ENCODE data around the gene CSTF3.

CSTF3 gene

DNA sequence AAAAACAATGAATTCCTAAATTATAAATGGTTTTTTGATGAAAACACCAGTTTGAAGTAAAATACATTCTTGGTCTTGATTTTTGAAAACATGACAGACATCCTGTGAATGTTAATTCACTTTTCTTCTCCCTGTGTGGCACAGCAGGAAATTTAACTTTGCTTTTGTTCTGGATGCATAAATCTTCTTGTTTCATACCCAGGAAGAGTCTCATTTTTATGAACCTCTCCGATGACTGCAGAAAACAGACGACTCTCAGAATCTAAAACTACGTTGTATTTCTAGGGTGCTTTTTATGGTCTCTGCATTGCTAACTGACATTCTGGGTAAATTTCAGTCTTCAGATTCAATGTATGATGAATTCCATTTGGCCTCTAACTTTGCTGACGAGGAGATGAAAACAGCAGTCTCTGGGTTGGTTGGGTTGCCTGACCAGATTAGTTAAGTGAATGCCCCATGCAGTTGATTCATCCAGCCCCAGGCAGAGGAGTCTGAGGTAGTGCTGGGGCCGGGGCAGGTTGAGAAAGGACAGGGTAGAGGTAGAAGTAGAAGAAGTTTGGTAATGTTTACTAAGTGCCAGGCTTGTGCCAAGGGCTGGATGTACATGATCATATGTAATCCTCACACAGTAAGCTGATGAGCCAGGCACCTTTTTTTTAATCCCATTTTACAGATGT lies 101.8 kb downstream of the CSTF3 start:
- POLR2A ChIA-PET = no interaction called here
- no peak overlapping the region for H3K27ac ChIP-seq (ENCODE audit: extremely low read depth, low read depth, low read length)
- no peaks in the 10 kb centered on the region for H3K4me1 ChIP-seq (ENCODE audit: control insufficient read depth, insufficient read depth, low read length)
- no peaks in the 10 kb centered on the region for H3K9me3 ChIP-seq (ENCODE audit: control insufficient read depth, insufficient read depth, low read depth, low read length)
- TF ChIP-seq ZNF510 (tag by site-specific recombination; IDR thresholded peaks at IDR 0.05; ENCODE audit: insufficient replicate concordance) = no peak
- TF ChIP-seq SALL2 (tag by site-specific recombination; IDR thresholded peaks at IDR 0.05; ENCODE audit: borderline replicate concordance) = no peak
- TF ChIP-seq BCL11B (tag by site-specific recombination; IDR thresholded peaks at IDR 0.05; ENCODE audit: low read depth) = no peak
- no peak for TF ChIP-seq ZBTB1 (tag by site-specific recombination; IDR thresholded peaks at IDR 0.05)
- TF ChIP-seq ZNF394 (tag by site-specific recombination; IDR thresholded peaks at IDR 0.05; ENCODE audit: borderline replicate concordance) = no peak
- TF ChIP-seq ZIC2 (tag by site-specific recombination; IDR thresholded peaks at IDR 0.05) = no peak
- no peak for TF ChIP-seq ZNF416 (tag by site-specific recombination; IDR thresholded peaks at IDR 0.05)
- TF ChIP-seq FEZF1 (tag by site-specific recombination; IDR thresholded peaks at IDR 0.05) = no peak
- TF ChIP-seq ZNF76 (tag by site-specific recombination; IDR thresholded peaks at IDR 0.05; ENCODE audit: borderline replicate concordance, low read depth) = no peak
- TF ChIP-seq MEIS1 (CRISPR knock-in tag; IDR thresholded peaks at IDR 0.05; ENCODE audit: borderline replicate concordance) = no peak
- TF ChIP-seq ZFHX2 (tag by site-specific recombination; conservative IDR thresholded peaks at IDR 0.05) = no peak
- TF ChIP-seq ZNF843 (tag by site-specific recombination; IDR thresholded peaks at IDR 0.05) = no peak
- peaks cover 0 to 66% of the 10 kb centered on the region in 2 experiments; a peak in 1 of 3 replicates for H3K36me3 ChIP-seq (ENCODE audit: control insufficient read depth in 2 of 2, insufficient read depth in 1 of 2, low read length in 2 of 2)
- no peak overlapping the region for H3K4me3 ChIP-seq (ENCODE audit: low read depth, low read length)
- CTCF ChIA-PET = interaction anchor here (0.7 to 1.4 kb wide), 3 partner anchors 16 to 100 kb away, joined by 3 to 4 read pairs (median 4); no protein-coding TSS in a partner anchor

- CTCF ChIA-PET = interaction anchor here (1.2 to 1.7 kb wide), 3 partner anchors 8 to 248 kb away, joined by 3 to 4 read pairs (median 3); no protein-coding TSS in a partner anchor
- H3K36me3 ChIP-seq (ENCODE audit: control insufficient read depth in 2 of 2, insufficient read depth in 1 of 2, low read length in 2 of 2) = peaks cover 0 to 57% of the 10 kb centered on the region in 2 experiments; a peak in 1 of 3 replicates
- no peak for TF ChIP-seq REPIN1 (tag by site-specific recombination; IDR thresholded peaks at IDR 0.05; ENCODE audit: low read depth)
- TF ChIP-seq ZNF626 (tag by site-specific recombination; IDR thresholded peaks at IDR 0.05) = no peak
- TF ChIP-seq, protein P1, sequence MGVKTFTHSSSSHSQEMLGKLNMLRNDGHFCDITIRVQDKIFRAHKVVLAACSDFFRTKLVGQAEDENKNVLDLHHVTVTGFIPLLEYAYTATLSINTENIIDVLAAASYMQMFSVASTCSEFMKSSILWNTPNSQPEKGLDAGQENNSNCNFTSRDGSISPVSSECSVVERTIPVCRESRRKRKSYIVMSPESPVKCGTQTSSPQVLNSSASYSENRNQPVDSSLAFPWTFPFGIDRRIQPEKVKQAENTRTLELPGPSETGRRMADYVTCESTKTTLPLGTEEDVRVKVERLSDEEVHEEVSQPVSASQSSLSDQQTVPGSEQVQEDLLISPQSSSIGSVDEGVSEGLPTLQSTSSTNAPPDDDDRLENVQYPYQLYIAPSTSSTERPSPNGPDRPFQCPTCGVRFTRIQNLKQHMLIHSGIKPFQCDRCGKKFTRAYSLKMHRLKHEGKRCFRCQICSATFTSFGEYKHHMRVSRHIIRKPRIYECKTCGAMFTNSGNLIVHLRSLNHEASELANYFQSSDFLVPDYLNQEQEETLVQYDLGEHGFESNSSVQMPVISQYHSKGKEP (tag by site-specific recombination; IDR thresholded peaks at IDR 0.05) = no peak
- no peak for TF ChIP-seq ZBTB8A (tag by site-specific recombination; IDR thresholded peaks at IDR 0.05)
- TF ChIP-seq ZBTB11 (tag by site-specific recombination; conservative IDR thresholded peaks at IDR 0.05; ENCODE audit: low read depth) = no peak
- no peak for TF ChIP-seq ZNF202 (tag by site-specific recombination; IDR thresholded peaks at IDR 0.05; ENCODE audit: borderline replicate concordance)
- TF ChIP-seq, protein P2, sequence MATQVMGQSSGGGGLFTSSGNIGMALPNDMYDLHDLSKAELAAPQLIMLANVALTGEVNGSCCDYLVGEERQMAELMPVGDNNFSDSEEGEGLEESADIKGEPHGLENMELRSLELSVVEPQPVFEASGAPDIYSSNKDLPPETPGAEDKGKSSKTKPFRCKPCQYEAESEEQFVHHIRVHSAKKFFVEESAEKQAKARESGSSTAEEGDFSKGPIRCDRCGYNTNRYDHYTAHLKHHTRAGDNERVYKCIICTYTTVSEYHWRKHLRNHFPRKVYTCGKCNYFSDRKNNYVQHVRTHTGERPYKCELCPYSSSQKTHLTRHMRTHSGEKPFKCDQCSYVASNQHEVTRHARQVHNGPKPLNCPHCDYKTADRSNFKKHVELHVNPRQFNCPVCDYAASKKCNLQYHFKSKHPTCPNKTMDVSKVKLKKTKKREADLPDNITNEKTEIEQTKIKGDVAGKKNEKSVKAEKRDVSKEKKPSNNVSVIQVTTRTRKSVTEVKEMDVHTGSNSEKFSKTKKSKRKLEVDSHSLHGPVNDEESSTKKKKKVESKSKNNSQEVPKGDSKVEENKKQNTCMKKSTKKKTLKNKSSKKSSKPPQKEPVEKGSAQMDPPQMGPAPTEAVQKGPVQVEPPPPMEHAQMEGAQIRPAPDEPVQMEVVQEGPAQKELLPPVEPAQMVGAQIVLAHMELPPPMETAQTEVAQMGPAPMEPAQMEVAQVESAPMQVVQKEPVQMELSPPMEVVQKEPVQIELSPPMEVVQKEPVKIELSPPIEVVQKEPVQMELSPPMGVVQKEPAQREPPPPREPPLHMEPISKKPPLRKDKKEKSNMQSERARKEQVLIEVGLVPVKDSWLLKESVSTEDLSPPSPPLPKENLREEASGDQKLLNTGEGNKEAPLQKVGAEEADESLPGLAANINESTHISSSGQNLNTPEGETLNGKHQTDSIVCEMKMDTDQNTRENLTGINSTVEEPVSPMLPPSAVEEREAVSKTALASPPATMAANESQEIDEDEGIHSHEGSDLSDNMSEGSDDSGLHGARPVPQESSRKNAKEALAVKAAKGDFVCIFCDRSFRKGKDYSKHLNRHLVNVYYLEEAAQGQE (tag by site-specific recombination; IDR thresholded peaks at IDR 0.05) = no peak
- TF ChIP-seq ZXDB (tag by site-specific recombination; IDR thresholded peaks at IDR 0.05) = no peak
- TF ChIP-seq ZNF169 (tag by site-specific recombination; IDR thresholded peaks at IDR 0.05) = no peak
- no peak for TF ChIP-seq ZNF311 (tag by site-specific recombination; IDR thresholded peaks at IDR 0.05; ENCODE audit: borderline replicate concordance)
- no peak for TF ChIP-seq ZSCAN30 (tag by site-specific recombination; IDR thresholded peaks at IDR 0.05)
- TF ChIP-seq, protein P3, sequence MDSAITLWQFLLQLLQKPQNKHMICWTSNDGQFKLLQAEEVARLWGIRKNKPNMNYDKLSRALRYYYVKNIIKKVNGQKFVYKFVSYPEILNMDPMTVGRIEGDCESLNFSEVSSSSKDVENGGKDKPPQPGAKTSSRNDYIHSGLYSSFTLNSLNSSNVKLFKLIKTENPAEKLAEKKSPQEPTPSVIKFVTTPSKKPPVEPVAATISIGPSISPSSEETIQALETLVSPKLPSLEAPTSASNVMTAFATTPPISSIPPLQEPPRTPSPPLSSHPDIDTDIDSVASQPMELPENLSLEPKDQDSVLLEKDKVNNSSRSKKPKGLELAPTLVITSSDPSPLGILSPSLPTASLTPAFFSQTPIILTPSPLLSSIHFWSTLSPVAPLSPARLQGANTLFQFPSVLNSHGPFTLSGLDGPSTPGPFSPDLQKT (IDR thresholded peaks at IDR 0.05; ENCODE audit: borderline replicate concordance, low read depth, low read length) = no peak
- TF ChIP-seq ZNF747 (tag by site-specific recombination; IDR thresholded peaks at IDR 0.05) = no peak
Measured at GRCh38 chr11:33057284-33057683, 104.0 kb downstream of the CSTF3 start.

More at GRCh38 chr11:33057284-33057683, 104.0 kb downstream of the CSTF3 start:
- Histone ChIP-seq H3K4me3 (ENCODE audit: low read depth, low read length) (no peak overlapping the region), H3K27ac (ENCODE audit: extremely low read depth, low read depth, low read length) (no peak overlapping the region), H3K9me3 (ENCODE audit: control insufficient read depth, insufficient read depth, low read depth, low read length) (no peaks in the 10 kb centered on the region), H3K4me1 (ENCODE audit: control insufficient read depth, insufficient read depth, low read length) (no peaks in the 10 kb centered on the region)
- POLR2A ChIA-PET = interaction anchor here (0.6 to 1.0 kb wide), 2 partner anchors 12 to 18 kb away, joined by 3 read pairs; partner anchors contain the start of gene TCP11L1
